Gastrocnemius medialis (tissue), 4 donors: ENCODE data around the gene CDKL5. TPM values are rescaled to one million over a fixed set of nuclear protein-coding genes. Genes with fewer than 3 reads are reported as not detected.

Source experiments
- ATAC-seq, 2 donors: fragments of 150-250 bp; one replicate each; pipeline ENCODE4 v1.9.1; 2016
- DNase-seq, 2 donors: peaks; one replicate each; pipeline ENCODE4 v3.0.0-alpha.2; 2019
- H3K27ac ChIP-seq, 4 donors: fragments of 200-600 bp; sonication (generic); 1 replicate in 1 of 4; 2 replicates in 3 of 4; pipeline ENCODE4 v1.5.1; 2016 to 2018; ENCODE audit warnings: mild to moderate bottlenecking in 2 of 4, moderate library complexity in 1 of 4
- H3K27me3 ChIP-seq, 3 donors: fragments of 200-600 bp; sonication (generic) in 2 of 3; 1 replicate in 1 of 3; 2 replicates in 2 of 3; pipeline versions ENCODE4 v1.5.1 to v1.6.0; 2016 to 2019; ENCODE audit warnings: mild to moderate bottlenecking in 1 of 3, moderate library complexity in 1 of 3
- H3K36me3 ChIP-seq, 2 donors: fragments of 200-600 bp; sonication (generic) in 1 of 2; one replicate each; pipeline ENCODE4 v1.5.1; 2017 to 2018
- H3K4me1 ChIP-seq, 2 donors: fragments of 200-600 bp; sonication (generic) in 1 of 2; one replicate each; pipeline ENCODE4 v1.5.1; 2016 to 2017; ENCODE audit warnings: mild to moderate bottlenecking in 2 of 2
- H3K4me3 ChIP-seq, 4 donors: fragments of 200-600 bp; sonication (generic) in 3 of 4; 1 replicate in 1 of 4; 2 replicates in 3 of 4; pipeline ENCODE4 v1.5.1; 2016 to 2019; ENCODE audit warnings: mild to moderate bottlenecking in 2 of 4
- H3K9me3 ChIP-seq, 3 donors: fragments of 200-600 bp; sonication (generic) in 2 of 3; 1 replicate in 1 of 3; 2 replicates in 2 of 3; pipeline ENCODE4 v1.5.1; 2016 to 2019
- CTCF ChIP-seq, 5 experiments: fragments of 450-650 bp in 3 of 5; fragments of 200-600 bp in 2 of 5; sonication (generic) in 2 of 5; IDR thresholded peaks in 4 of 5; conservative IDR thresholded peaks in 1 of 5; 1 replicate in 4 of 5; 2 replicates in 1 of 5; pipeline ENCODE4 v1.5.1; 2016 to 2019; ENCODE audit warnings: antibody characterized with exemption in 5 of 5, mild to moderate bottlenecking in 3 of 5, moderate library complexity in 3 of 5
- POLR2A ChIP-seq, 2 donors: fragments of 450-650 bp; IDR thresholded peaks; one replicate each; pipeline ENCODE4 v1.6.1; 2017; ENCODE audit warnings: antibody characterized with exemption in 2 of 2, mild to moderate bottlenecking in 2 of 2, moderate library complexity in 2 of 2
- in situ Hi-C, 4 donors: fragments of 200-750 bp; cut with MboI; loops; one replicate each; pipeline versions ENCODE4 v1.15.0 to v1.8.0; 2017; ENCODE audit warnings: low sequenced_read_pairs in 4 of 4
- intact Hi-C: fragments of 100-400 bp; cut with DNase I; formaldehyde crosslinking; loops from one replicate; pipeline ENCODE4 v1.15.1; 2023; ENCODE audit warnings: low total_unique reads
- total RNA-seq, 4 donors: library from RNA; depleted of rRNA; stranded (reverse); fragments of >200 nt; gene quantifications; one replicate each; pipeline versions ENCODE4 v1.1.0 to v1.2.3, GENCODE V29; 2016

The CDKL5 gene
- total RNA-seq, 4 donors from 2014 or later: 1.5 to 3.0 (median 2.8) TPM

DNA sequence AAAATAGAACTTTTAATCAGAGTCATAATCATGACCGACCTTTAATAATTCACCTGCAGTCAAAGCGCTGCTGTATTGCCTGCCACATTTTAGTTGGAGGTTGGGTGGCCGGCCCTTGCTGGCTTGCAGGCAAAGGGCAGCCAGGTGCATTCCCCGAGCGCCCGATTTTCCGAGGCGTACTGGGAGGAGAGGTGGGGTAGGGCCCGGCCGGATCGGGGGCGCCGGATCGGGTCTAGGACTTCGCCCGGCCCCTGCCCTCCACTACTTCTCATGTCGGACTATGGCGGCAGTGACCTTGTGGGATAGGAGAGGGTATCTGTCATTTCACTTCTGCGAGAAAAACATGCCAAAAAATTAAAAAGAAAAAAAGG is 249.0 kb downstream of the CDKL5 start:
- Histone ChIP-seq H3K27me3 (no peaks in the 10 kb centered on the region), H3K4me1 (peaks cover 0 to 4% of the 10 kb centered on the region in 2 donors), H3K4me3 (peak overlapping the region; percentile 66 to 79 (median 70)), H3K36me3 (no peaks in the 10 kb centered on the region), H3K9me3 (no peaks in the 10 kb centered on the region), H3K27ac (peak overlapping the region; percentile 82 to 89 (median 85))
- intact Hi-C loops: loop anchor here (2.0 to 10.0 kb wide), 3 partner anchors 24 to 670 kb away; partner anchors contain the start of gene PDHA1
- ATAC-seq (peak; percentile 64 to 72), DNase-seq (peak; percentile 10 to 27)
- in situ Hi-C loops: no loop called here
- TF ChIP-seq POLR2A (IDR thresholded peaks at IDR 0.05): no peak
- TF ChIP-seq CTCF (IDR thresholded peaks at IDR 0.05 in 4 of 5, conservative IDR thresholded peaks at IDR 0.05 in 1 of 5): no peak

DNA sequence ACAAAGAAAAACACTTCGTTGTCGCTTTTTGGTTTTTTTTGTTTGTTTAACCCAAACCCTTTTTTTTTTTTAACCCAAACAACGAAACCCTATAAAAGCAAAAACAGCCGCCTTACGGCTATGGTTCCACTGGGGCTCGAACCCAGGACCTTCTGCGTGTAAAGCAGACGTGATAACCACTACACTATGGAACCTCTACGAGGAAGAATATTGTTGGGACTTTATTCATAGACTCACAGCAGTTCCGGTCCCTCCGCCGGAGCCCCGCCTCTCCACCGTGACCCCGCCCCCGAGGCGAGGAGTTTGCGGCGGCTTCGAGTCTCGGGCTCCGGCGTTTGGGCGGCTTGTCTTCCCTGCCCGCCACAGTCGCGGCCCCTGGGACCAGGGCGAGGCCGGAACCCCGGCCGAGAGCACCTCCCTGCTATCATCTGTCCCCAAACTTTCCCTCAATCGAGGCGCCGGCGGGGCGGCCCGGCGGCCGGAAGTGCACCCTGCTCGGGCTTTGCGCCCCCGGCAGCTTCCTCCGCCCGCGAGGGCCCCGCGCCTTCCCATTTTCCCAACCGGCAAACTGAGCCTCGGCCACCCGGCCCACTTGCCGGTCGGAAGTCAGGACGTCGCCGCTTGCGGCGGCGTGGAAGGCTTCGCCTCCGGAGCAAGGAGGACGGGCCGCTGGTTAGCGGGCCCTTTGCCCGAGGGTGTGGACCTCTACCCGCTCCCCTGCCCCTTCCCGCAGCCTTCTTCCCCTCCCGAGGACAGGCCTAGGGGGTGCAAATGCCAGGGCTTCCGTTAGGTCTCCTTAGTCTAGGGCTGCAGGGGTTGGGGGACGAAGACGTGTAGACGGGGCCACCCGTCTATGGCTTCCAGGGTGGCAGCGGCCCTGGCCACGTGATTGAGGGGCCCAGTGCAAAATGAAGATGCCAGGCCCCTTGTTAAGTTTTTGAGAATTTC is 249.7 kb downstream of the CDKL5 start:
- Histone ChIP-seq H3K4me1 (peaks cover 0 to 4% of the 10 kb centered on the region in 2 donors), H3K27me3 (no peaks in the 10 kb centered on the region), H3K27ac (peak overlapping the region; percentile 82 to 89 (median 85)), H3K4me3 (peak overlapping the region; percentile 66 to 79 (median 70)), H3K36me3 (no peaks in the 10 kb centered on the region), H3K9me3 (no peaks in the 10 kb centered on the region)
- peak; percentile 24 to 38 for TF ChIP-seq POLR2A (IDR thresholded peaks at IDR 0.05)
- no peak for TF ChIP-seq CTCF (IDR thresholded peaks at IDR 0.05 in 4 of 5, conservative IDR thresholded peaks at IDR 0.05 in 1 of 5)
- in situ Hi-C loops: loop anchor here in 3 of 4 donors (25.0 kb wide), 2 partner anchors 212 to 263 kb away; no protein-coding TSS in a partner anchor
- intact Hi-C loops: loop anchor here (1.0 to 10.0 kb wide), 4 partner anchors 24 to 670 kb away; partner anchors contain the start of genes CDKL5 and PDHA1
- ATAC-seq: peak; percentile 89 to 91
- peak; percentile 35 to 58 for DNase-seq

GRCh38 chrX:18676050-18676449 is 250.6 kb downstream of the CDKL5 start:
- no peak for TF ChIP-seq CTCF (IDR thresholded peaks at IDR 0.05 in 4 of 5, conservative IDR thresholded peaks at IDR 0.05 in 1 of 5)
- no peak for TF ChIP-seq POLR2A (IDR thresholded peaks at IDR 0.05)
- DNase-seq (no peak), ATAC-seq (no peak)
- H3K27me3 ChIP-seq: no peaks in the 10 kb centered on the region
- H3K9me3 ChIP-seq: no peaks in the 10 kb centered on the region
- no peak overlapping the region for H3K4me3 ChIP-seq
- in situ Hi-C loops: loop anchor here in 3 of 4 donors (25.0 kb wide), 2 partner anchors 211 to 264 kb away; no protein-coding TSS in a partner anchor
- H3K36me3 ChIP-seq: no peaks in the 10 kb centered on the region
- intact Hi-C loops: loop anchor here (10.0 kb wide), 1 partner anchor 669 kb away; the partner anchor contains the start of gene PDHA1
- peaks cover 0 to 4% of the 10 kb centered on the region in 2 donors for H3K4me1 ChIP-seq
- H3K27ac ChIP-seq: peak overlapping the region in 1 of 4 donors; percentile 89

DNA sequence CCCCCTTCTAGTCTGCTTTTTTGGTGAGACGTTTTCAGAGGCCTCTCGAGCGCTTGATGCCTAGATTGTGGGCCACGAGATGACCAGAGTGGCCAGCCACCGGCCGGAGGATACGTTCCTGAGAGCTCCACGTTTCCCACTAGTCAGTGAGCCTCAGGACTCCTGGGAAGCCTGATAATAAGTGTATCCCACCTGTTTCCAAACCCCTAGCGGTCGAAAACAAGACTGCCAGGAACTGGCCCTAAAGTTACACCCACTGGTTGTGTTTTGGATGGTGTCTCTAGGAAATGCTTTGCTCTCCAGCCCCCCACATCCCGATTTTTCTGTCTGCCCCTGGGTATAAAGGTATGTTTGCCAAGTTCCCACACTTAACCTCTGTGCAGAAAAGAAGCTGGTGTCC is 251.1 kb downstream of the CDKL5 start:
- in situ Hi-C loops: loop anchor here in 3 of 4 donors (25.0 kb wide), 2 partner anchors 211 to 264 kb away; no protein-coding TSS in a partner anchor
- Histone ChIP-seq H3K4me3 (no peak overlapping the region), H3K27ac (no peak overlapping the region), H3K27me3 (no peaks in the 10 kb centered on the region), H3K36me3 (no peaks in the 10 kb centered on the region), H3K4me1 (peaks cover 0 to 4% of the 10 kb centered on the region in 2 donors), H3K9me3 (no peaks in the 10 kb centered on the region)
- ATAC-seq (no peak), DNase-seq (no peak)
- intact Hi-C loops: loop anchor here (10.0 kb wide), 1 partner anchor 668 kb away; the partner anchor contains the start of gene PDHA1
- TF ChIP-seq CTCF (IDR thresholded peaks at IDR 0.05 in 4 of 5, conservative IDR thresholded peaks at IDR 0.05 in 1 of 5) (peak in 2 of 5 experiments; percentile 15 to 29), POLR2A (IDR thresholded peaks at IDR 0.05) (no peak)
